Adrenal gland (tissue), 12 donors: ENCODE measurements around the gene S100A1. TPM values are rescaled to one million over a fixed set of nuclear protein-coding genes. Genes with fewer than 3 reads are reported as not detected.
A peak's percentile ranks its signal among the peaks of the same experiment; 100 is the strongest.

Source experiments
- DNase-seq, 7 donors: peaks; one replicate each; pipeline ENCODE4 v3.0.0-alpha.2; 2019 to 2020
- H3K27ac ChIP-seq, 5 donors: fragments of 200-600 bp; sonication (generic) in 4 of 5; 1 replicate in 3 of 5; 2 replicates in 2 of 5; pipeline versions ENCODE4 v1.5.1 to v1.8.0; 2016 to 2020; ENCODE audit warnings: mild to moderate bottlenecking in 1 of 5
- H3K27me3 ChIP-seq: fragments of 200-600 bp; 2 replicates; pipeline ENCODE4 v1.8.0; 2021
- H3K36me3 ChIP-seq, 2 donors: fragments of 200-600 bp; replicated peaks in 1 of 2; 1 replicate in 1 of 2; 2 replicates in 1 of 2; pipeline versions ENCODE4 v1.5.1 to v1.8.0; 2018 to 2022
- H3K4me1 ChIP-seq, 2 donors: fragments of 200-600 bp; replicated peaks in 1 of 2; 1 replicate in 1 of 2; 2 replicates in 1 of 2; pipeline versions ENCODE4 v1.5.1 to v1.8.0; 2018 to 2021
- H3K4me3 ChIP-seq, 4 donors: fragments of 200-600 bp; sonication (generic) in 3 of 4; one replicate each; pipeline ENCODE4 v1.5.1; 2016 to 2018
- H3K9me3 ChIP-seq, 3 donors: fragments of 200-600 bp; sonication (generic) in 1 of 3; replicated peaks in 1 of 3; 1 replicate in 2 of 3; 2 replicates in 1 of 3; pipeline versions ENCODE4 v1.5.1 to v1.8.0; 2016 to 2021
- POLR2A ChIP-seq, 2 donors: fragments of 450-650 bp; IDR thresholded peaks; one replicate each; pipeline ENCODE4 v1.6.1; 2017; ENCODE audit warnings: antibody characterized with exemption in 2 of 2, mild to moderate bottlenecking in 2 of 2, moderate library complexity in 1 of 2
- WGBS, 4 donors: extraction: QIAGEN DNeasy Blood & Tissue Kit in 2 of 4; methylation state at CpG; one replicate each; pipeline versions ENCODE4 v1.1.5 to v1.1.7; 2013 to 2017; 5-methylcytosine and 5-hydroxymethylcytosine counted together
- intact Hi-C, 2 donors: fragments of 100-400 bp; cut with DNase I; formaldehyde crosslinking; loops; one replicate each; pipeline versions ENCODE4 v1.14.1 to v1.15.0; 2022 to 2023
- polyA plus RNA-seq, 3 donors: library from polyadenylated mRNA; stranded (reverse); fragments of 200-250 nt in 2 of 3; fragments of 350-450 nt in 1 of 3; fragmentation: Illumina TruSeq in 1 of 3; extraction: RNeasy Lipid Tissue Mini Kit (QIAGEN cat#74804) in 1 of 3; gene quantifications; one replicate each; pipeline ENCODE4 v1.2.3, GENCODE V29; 2013 to 2014
- total RNA-seq, 9 donors: library from RNA; depleted of rRNA in 4 of 9; stranded (reverse); fragments of >200 nt in 4 of 9; fragments of 120-200 nt in 1 of 9; fragmentation: NEBNext Ultra II Directional in 1 of 9; extraction: Animal tissue kit (Norgen Biotek cat#: 25700) in 1 of 9; gene quantifications; one replicate each; pipeline versions ENCODE4 v1.1.0 to v1.2.4, GENCODE V29; 2013 to 2023
- TF ChIP-seq, protein P1 (sequence below), 6 experiments: fragments of 450-650 bp in 4 of 6; fragments of 200-600 bp in 2 of 6; sonication (generic) in 1 of 6; IDR thresholded peaks; 1 replicate in 5 of 6; 2 replicates in 1 of 6; pipeline versions ENCODE4 v1.5.1 to v1.8.0; 2016 to 2021; ENCODE audit warnings: antibody characterized with exemption in 6 of 6, mild to moderate bottlenecking in 2 of 6, moderate library complexity in 1 of 6
- donor health status: healthy with polysubstance abuse.
- donor health status: Bipolar disorder and iron deficiency.
- donor health status: DM: yes; HTN: yes; CAD: no.
- donor health status: DM: no; HTN: no; CAD: no.
- donor health status: DM: no; HTN: no; CAD: no.
- donor health status: DM: yes; HTN: yes; CAD: no.

The S100A1 gene
- total and polyA plus RNA-seq, 12 donors: 0.55 to 12.3 (median 2.0) TPM; not detected in 4

DNA sequence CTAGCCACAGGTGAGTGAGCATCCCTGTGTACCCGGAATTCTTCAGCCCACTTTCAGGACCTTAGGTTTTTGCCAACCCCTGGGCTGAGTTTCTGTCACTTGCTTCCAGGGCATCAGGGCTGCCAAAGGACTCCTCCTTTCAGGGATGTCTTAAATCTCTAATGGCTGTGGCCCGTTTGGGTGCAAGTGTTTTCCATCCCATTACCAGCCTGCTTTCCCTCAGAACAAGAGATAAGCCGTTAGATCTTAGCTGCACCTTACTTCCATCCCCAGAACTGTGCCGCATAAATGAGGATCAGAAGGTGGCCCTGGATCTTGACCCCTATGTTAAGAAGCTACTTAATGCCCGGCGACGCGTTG lies 30.9 kb downstream of the S100A1 start:
- intact Hi-C loops: no loop called here
- peak overlapping the region; percentile 35 to 95 (median 89) for H3K4me3 ChIP-seq
- 26 to 45% (median 35%) methylated on average over 7 to 8 of the region's 8 CpGs for WGBS, 4 donors

DNA sequence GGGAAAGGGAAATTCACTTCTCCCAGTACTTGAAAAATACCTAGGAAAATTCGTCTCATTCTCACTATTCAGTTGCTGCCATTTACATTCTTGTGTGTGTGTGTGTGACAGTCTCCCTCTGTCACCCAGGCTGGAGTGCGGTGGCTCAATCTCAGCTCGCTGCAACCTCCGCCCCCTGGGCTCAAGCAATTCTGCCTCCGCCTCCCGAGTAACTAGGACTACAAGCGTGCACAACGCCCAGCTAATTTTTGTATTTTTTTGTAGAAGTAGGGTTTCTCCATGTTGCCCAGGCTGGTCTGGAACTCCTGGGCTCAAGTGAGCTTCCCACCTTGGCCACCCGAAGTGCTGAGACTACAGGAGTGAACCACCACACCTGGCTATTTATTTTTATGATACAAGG lies 31.4 kb downstream of the S100A1 start:
- WGBS, 4 donors: 78 to 83% (median 81%) methylated on average over 9 of the region's 9 CpGs
- no peak for TF ChIP-seq POLR2A (IDR thresholded peaks at IDR 0.05)
- TF ChIP-seq, protein P1, sequence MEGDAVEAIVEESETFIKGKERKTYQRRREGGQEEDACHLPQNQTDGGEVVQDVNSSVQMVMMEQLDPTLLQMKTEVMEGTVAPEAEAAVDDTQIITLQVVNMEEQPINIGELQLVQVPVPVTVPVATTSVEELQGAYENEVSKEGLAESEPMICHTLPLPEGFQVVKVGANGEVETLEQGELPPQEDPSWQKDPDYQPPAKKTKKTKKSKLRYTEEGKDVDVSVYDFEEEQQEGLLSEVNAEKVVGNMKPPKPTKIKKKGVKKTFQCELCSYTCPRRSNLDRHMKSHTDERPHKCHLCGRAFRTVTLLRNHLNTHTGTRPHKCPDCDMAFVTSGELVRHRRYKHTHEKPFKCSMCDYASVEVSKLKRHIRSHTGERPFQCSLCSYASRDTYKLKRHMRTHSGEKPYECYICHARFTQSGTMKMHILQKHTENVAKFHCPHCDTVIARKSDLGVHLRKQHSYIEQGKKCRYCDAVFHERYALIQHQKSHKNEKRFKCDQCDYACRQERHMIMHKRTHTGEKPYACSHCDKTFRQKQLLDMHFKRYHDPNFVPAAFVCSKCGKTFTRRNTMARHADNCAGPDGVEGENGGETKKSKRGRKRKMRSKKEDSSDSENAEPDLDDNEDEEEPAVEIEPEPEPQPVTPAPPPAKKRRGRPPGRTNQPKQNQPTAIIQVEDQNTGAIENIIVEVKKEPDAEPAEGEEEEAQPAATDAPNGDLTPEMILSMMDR (IDR thresholded peaks at IDR 0.05): no peak

More for the DNA sequence above, 30.9 kb downstream of the S100A1 start:
- H3K4me1 ChIP-seq: peaks cover 8 to 18% of the 10 kb centered on the region in 2 donors
- no peaks in the 10 kb centered on the region for H3K9me3 ChIP-seq
- no peaks in the 10 kb centered on the region for H3K27me3 ChIP-seq
- peaks cover 0 to 38% of the 10 kb centered on the region in 2 donors for H3K36me3 ChIP-seq
- TF ChIP-seq, protein P1 (IDR thresholded peaks at IDR 0.05): no peak
- no peak for TF ChIP-seq POLR2A (IDR thresholded peaks at IDR 0.05)
- H3K27ac ChIP-seq: peak overlapping the region in 4 of 5 donors; percentile 83 to 99 (median 96)
- DNase-seq: no peak

DNA sequence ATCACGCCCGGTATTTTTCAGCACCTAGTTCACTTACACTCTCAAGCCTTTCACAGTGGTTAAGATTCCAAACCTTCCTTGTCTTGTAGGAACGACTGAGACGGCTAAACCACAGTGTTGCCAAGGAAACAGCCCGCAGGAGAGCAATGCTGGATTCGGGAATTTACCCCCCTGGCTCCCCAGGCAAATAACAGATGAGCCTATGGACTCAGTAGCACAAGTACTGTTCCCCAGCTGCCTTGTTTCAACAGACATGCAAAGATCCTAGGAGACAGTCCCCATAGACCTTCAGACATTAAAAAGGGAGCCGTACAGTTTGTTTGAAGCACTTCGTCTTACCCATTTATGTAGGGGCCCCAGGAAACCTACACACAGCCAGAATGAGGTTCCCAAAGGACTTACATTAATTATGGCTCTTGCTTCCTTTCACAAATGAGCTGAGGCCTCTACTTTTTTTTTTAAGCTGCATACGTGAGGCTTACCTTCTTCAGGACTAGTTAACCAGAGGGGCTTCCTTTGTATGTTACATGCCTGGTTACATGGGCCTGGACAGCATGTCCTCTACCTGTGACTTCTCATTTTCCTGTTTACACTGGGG lies 33.0 kb downstream of the S100A1 start:
- Histone ChIP-seq H3K27ac (no peak overlapping the region), H3K27me3 (no peaks in the 10 kb centered on the region), H3K4me3 (no peak overlapping the region), H3K36me3 (peaks cover 0 to 58% of the 10 kb centered on the region in 2 donors), H3K9me3 (no peaks in the 10 kb centered on the region), H3K4me1 (peaks cover 8 to 18% of the 10 kb centered on the region in 2 donors)
- DNase-seq: no peak
- TF ChIP-seq, protein P1 (IDR thresholded peaks at IDR 0.05): no peak
- TF ChIP-seq POLR2A (IDR thresholded peaks at IDR 0.05): no peak
- WGBS, 4 donors: 68 to 74% (median 71%) methylated on average over 5 to 9 of the region's 9 CpGs
- intact Hi-C loops: loop anchor here in 1 of 2 donors (10.0 kb wide), 1 partner anchor 86 kb away; no protein-coding TSS in a partner anchor

More for the DNA sequence above, 31.4 kb downstream of the S100A1 start:
- peak overlapping the region in 1 of 4 donors; percentile 92 for H3K4me3 ChIP-seq
- DNase-seq: no peak
- intact Hi-C loops: loop anchor here in 1 of 2 donors (10.0 kb wide), 1 partner anchor 85 kb away; no protein-coding TSS in a partner anchor
- no peak overlapping the region for H3K27ac ChIP-seq
- peaks cover 0 to 43% of the 10 kb centered on the region in 2 donors for H3K36me3 ChIP-seq
- H3K27me3 ChIP-seq: no peaks in the 10 kb centered on the region
- no peaks in the 10 kb centered on the region for H3K9me3 ChIP-seq
- H3K4me1 ChIP-seq: peaks cover 8 to 18% of the 10 kb centered on the region in 2 donors

DNA sequence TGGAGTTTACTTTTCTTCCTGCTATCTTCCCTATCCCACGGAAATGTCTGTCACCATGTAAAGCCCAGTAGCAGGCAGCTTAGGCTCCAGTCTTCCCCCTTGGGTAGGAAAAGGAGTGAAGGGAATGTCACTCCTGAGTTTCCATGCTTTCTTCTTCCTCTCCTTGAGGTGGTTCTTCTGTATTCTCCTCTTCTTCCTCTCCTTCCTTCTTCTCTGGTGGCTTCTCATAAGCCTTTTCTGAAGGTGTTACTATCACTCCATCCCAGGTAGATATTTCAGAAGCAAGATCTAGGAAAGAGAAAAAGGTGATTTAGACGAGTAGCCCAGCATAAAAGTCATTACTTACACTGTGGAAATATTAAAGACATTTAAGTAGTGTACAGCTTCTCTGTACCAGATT lies 34.0 kb downstream of the S100A1 start:
- H3K27ac ChIP-seq: no peak overlapping the region
- H3K4me3 ChIP-seq: no peak overlapping the region
- DNase-seq: no peak
- TF ChIP-seq POLR2A (IDR thresholded peaks at IDR 0.05): no peak
- TF ChIP-seq, protein P1 (IDR thresholded peaks at IDR 0.05): no peak
- intact Hi-C loops: loop anchor here in 1 of 2 donors (10.0 kb wide), 1 partner anchor 87 kb away; no protein-coding TSS in a partner anchor
- H3K36me3 ChIP-seq: peaks cover 0 to 69% of the 10 kb centered on the region in 2 donors
- no peaks in the 10 kb centered on the region for H3K9me3 ChIP-seq
- peaks cover 8 to 18% of the 10 kb centered on the region in 2 donors for H3K4me1 ChIP-seq
- WGBS, 4 donors: 51 to 63% (median 58%) methylated on average over 2 of the region's 2 CpGs
- H3K27me3 ChIP-seq: no peaks in the 10 kb centered on the region
